Smooth muscle cell of bladder (primary cell): ENCODE results near the gene RGS16. TPM values are rescaled to one million over a fixed set of nuclear protein-coding genes. Genes with fewer than 3 reads are reported as not detected.

ENCODE experiments used
- total RNA-seq: library from RNA; depleted of rRNA; stranded (reverse); fragments of >200 nt; gene quantifications from 2 replicates; pipeline ENCODE4 v1.2.3, GENCODE V29; 2014

Gene RGS16
- 0.71 and 2.4 TPM in 2 replicates for total RNA-seq

GRCh38 chr1:182604175-182605164 lies at the start of gene RGS16:
Gene RGS16 (minus strand): TSS chr1:182604389. CDS start chr1:182604259, 130 bp downstream.

GRCh38 chr1:182588500-182589396 lies 15.4 kb downstream of the RGS16 start, which contains the start of gene RNASEL:
Gene RNASEL (minus strand): TSS chr1:182589256. CDS start chr1:182586806, 2,450 bp downstream.

Other genes with a start within 250 kb of the RGS16 start
- gene GLUL, start 212.6 kb downstream of the RGS16 start, total RNA-seq = 185 and 318 TPM in 2 replicates
- gene TEDDM1, start 203.7 kb downstream of the RGS16 start, total RNA-seq = not detected in 2 replicates
- not detected in 2 replicates for gene RGSL1, start 154.2 kb downstream of the RGS16 start, total RNA-seq
- 12.9 and 13.4 TPM in 2 replicates for gene RNASEL, start 15.1 kb downstream of the RGS16 start, total RNA-seq
- gene RGS8, start 80.2 kb upstream of the RGS16 start, total RNA-seq = not detected in 2 replicates
- 3.2 and 3.3 TPM in 2 replicates for gene NPL, start 185.4 kb upstream of the RGS16 start, total RNA-seq
- 118 and 124 TPM in 2 replicates for gene DHX9, start 235.0 kb upstream of the RGS16 start, total RNA-seq